Stimulated activated CD4-positive, alpha-beta T cell treated with anti-CD3 and anti-CD28 coated beads, Interleukin-2, amount 100 ng/mL, for 48 hours (primary cell): ENCODE measurements around the gene PHRF1.

Source experiments
- DNase-seq, 2 donors: peaks; one replicate each; pipeline ENCODE4 v3.0.0-alpha.2; 2020

PHRF1 gene

DNA sequence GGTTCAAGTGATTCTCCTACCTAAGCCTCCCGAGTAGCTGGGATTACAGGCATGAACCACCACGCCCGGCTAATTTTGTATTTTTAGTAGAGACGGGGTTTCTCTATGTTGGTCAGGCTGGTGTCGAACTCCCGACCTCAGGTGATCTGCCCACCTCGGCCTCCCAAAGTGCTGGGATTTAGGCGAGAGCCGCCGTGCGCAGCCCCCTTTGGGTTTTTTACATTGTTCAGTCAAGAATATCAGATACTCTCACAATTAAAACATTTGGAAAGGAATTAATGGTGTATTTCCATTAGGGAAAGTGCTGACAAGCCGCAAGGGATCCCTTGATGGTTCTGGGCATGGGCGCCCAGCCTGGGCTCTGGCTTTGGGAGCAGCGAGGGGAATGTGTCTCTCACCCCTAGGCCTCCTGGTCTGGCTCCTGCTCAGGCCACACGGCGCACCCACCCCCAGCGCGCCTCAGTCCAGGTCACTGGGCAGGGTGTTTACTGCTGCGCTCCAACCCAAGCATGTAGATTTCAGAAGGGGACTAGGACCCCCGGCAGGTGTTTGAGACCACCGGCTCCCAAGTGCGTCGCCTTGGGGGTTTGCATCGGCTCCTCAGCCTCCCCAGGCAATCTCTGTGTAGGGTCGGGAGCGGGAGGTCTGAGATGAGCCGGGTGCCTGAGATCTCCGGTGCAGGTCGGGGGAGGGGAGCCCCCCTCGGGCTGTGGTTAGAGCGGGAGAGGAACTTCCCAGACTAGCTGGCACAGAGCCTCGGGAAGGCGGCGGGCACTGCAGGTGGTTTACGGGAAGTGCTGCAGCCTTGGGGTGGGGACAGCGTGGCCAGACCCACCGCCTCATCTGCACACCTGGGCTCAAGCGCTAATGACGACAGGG, 40.3 kb downstream of the PHRF1 start:
- DNase-seq, result no peak

DNA sequence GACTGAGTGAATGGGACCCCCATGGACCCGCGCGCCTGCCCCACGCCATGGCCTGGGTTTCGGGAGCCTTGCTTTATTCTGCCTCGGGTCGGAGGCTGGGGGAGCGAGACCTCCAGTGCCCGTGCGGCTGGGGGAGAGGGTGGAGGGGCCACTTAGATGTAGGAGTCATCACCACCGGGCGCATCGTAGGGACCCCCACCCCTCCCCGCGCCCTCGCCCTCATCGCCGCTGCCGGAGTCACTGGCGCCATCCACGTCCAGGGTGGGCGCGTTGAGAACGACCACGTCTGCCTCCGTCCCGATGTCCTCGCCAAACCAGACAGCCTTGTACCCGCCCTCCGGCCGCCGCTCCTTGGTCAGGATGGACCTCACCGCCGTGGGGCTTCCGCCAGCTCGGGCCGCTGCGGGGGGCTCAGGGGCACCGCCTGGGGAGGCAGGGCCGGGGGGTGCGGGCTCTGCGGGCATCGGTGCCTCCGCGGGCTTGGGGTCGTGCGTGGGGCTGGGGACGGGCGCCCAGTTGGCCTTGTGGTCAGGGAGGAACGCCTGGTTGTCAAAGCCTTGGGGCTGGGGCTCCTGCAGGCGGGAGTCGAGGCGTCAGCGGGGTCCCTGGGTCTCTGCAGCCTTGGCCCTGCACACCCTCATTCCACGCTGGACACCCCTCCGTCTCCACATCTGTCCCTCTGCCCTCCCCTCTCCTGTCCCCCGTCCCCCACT, 41.1 kb downstream of the PHRF1 start:
- DNase-seq, result no peak

DNA sequence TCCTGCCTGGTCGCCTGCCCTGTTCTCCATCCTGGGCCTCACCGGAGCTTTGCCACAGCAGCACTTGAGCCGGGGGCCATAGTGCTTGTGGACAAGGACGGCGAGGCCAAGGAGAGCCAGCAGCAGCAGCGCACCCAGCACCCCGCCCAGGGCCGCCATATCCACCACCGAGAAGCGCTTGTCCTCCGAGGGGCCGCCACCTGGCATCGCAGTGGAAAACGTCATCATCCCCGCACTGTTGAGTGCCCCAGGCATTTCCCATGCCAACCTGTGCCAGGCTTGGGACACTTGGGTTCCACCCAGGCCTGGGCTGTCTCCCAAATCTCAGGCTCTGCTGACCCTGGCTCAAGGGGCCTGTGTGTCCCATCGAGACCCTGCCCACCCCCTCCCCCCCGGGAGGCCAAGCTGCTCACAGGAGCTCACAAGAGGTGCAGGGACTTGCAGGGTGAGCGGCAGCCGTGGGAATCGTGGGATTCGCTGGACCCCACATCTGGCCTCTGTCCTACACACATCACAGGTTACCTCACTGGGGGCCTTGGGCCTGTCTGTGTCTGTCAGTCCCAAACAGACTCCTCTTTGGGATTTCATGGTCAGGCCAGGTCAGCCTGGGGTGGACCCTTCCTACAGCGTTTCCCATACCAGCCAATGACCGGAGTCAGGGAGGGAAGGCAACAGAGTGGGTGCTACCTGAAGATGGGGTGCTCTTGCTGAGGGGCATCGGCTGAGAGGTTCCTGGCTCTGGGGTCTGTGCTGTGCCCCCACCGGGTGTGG, 41.8 kb downstream of the PHRF1 start:
- DNase-seq, result no peak

DNA sequence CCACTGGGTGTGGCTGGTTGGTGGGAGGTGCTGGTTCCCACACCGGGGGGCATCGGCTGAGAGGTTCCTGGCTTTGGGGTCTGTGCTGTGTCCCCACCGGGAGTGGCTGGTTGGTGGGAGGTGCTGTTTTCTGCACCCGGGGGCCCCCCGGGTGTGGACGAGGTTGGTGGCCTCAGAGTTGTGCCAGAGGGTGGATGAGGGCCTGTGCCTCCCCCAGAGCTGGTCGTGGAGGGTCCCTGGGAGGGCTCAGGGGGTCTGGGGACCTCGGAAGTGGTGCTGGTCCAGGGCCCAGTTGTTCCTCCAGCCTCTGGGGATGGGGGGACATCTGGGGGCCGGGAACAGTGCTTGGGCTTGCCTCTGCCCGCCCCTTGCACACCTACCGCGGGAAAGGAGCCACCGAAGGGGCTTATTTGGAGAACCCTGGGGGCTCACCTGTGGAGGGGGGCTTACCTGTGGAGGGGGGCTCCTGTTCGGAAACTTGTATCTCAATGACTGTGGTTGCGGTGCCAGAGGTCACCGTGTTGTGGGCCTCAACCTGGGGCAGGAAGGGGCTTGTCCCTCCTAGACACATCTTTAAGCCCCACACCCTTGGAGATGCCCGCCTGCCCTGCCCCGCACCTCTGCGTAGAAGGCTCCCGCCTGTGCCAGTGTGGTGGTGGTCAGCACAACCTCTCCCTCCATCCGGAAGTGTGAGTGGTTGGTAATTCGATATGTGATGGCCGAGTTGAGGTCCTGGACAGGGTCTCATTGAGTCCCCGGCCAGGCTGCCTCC, 42.8 kb downstream of the PHRF1 start:
- DNase-seq, result no peak

DNA sequence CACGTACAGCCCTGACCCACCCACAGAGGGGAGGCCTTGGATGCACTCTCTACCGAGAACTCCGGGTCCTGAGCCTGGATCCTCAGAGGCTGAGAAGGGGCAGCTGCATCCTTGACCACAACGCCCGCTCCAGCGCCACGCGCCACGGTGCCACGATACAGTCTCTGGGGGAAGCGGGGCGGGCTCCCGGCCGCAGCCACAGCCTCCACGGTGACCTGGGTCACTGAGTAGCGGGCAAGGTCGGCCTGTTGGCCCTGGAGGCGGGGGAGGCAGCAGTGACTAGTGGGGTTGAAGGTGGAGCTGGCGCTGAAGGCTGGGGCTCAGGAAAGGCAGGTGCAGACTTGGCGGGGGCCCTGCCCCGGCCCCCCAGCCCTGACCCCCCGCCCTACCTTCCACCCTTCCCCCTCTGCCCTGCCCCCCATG, 43.4 kb downstream of the PHRF1 start:
- DNase-seq, result no peak

DNA sequence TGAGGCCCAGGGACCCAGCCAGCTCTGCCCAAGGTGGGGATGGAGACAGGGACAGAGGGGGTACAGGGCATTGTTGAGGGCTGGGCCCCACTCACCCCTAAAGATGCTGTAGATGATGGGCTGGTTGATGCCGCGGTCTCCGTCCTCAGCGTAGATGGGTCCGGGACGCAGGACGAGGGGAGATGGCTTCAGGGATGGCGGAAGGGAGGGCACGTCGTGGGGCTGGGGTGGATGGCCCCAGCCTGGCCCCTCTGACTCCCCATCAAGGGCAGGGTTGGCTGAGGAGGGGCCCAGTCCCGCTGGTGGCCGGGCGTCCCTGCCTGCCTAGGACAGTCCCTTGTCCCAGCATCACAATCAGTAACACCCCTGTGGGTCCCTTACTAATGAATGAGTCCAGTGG, 43.9 kb downstream of the PHRF1 start:
- DNase-seq, result no peak

GRCh38 chr11:620935-621814, 44.9 kb downstream of the PHRF1 start:
- DNase-seq, result no peak

GRCh38 chr11:621838-622237, 45.6 kb downstream of the PHRF1 start:
- DNase-seq, result no peak

GRCh38 chr11:623349-623869, 47.1 kb downstream of the PHRF1 start:
- no peak for DNase-seq

DNA sequence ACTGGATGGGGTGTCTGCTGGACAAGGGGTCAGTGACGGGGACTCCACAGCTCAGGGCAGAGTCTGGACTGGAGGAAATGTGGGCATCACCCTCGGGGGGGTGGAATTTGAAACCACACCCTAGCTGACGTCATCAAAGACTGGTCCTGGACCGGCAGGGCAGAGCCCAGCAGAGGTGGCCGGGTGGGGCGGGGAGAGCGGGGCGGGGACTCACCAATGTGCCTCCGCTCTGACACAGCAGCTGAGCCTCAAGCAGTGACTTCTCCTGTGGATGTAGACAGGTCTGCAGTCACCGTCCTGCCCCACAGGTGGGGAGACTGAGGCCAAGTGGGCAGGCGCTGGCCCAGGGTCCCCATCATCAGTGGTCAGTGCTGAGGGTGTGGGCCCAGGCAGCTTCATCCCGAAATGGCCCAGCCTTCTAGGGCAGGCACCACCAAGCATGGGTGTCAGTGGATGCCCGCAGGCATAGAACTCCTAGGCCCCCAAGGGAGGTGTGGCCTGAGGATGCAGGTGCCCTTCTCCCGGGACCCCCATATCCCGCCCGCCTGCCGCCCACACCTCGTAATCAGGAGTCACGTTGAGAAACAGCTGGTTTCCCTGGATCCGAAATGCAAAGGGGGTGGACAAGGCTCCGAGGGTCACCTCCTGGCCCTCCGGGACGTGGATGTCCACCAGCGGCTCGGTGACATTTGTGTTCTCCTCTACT, 47.9 kb downstream of the PHRF1 start:
- no peak for DNase-seq

GRCh38 chr11:624705-625635, 48.7 kb downstream of the PHRF1 start, which contains the start of gene CDHR5:
TSS of gene CDHR5 (minus strand) at chr11:624955. CDS start at chr11:624902, 53 bp downstream.
- no peak for DNase-seq

GRCh38 chr11:625636-626268, 49.5 kb downstream of the PHRF1 start:
- DNase-seq, result no peak

GRCh38 chr11:626475-627307, 50.4 kb downstream of the PHRF1 start, which contains the start of gene SCT:
TSS of gene SCT (minus strand) at chr11:627181. CDS start at chr11:627143, 38 bp downstream.
- no peak for DNase-seq

DNA sequence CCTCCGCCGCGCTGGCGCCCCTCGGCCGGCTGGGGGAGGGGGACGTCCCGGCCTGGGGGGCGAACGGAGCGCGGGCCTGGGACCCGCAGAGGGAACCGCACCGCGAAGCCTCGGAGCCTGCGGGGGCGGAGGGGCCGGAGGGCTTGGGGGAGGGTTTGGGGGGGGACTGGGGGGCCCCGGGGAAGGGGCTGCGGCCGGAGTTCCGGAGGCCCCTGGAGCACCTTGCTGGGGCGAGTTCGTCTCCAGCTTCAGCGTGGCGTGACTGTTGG, 51.0 kb downstream of the PHRF1 start:
- no peak for DNase-seq

- DNase-seq, result no peak
Observed at GRCh38 chr11:628056-628455, 51.8 kb downstream of the PHRF1 start.

DNA sequence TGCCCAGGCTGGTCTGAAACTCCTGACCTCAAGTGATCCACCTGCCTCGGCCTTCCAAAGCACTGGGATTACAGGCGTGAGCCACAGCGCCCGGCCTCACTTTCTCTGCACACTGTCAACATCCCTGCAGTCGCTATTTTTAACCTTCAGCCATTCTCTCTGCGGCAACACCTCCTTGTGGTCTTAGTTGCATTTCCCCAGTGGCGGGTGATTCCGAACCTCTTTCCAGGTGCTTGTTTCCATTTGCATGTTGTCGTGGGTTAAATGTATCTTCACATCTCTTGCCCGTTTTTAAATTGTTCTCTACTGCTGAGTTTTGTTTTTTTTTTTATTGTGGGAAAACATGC, 52.9 kb downstream of the PHRF1 start:
- DNase-seq, result no peak

DNA sequence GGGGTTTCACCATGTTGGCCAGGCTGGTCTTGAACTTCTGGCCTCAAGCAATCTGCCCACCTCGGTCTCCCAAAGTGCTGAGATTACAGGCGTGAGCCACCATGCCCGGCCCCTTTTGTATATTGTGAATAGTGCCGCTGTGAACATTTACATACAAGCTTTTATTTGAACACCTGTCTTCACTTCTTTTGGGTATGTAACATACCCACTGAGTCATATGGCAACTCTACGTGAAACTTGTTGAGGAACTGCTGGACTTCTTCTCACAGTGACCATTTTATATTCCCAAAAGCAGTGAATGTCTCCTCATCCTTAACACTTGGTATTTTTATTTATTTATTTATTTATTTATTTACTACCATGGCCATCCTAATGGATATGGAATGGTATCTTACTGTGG, 54.6 kb downstream of the PHRF1 start:
- DNase-seq, result no peak

- no peak for DNase-seq
Observed at GRCh38 chr11:635945-636510, 59.8 kb downstream of the PHRF1 start.
